Stimulated activated CD4-positive, alpha-beta T cell treated with anti-CD3 and anti-CD28 coated beads, TNF-alpha, amount 100 ng/mL, for 24 hours (primary cell): ENCODE measurements around the gene COPZ2.
"Not testable (repeated sequence)": the region's sequence is repeated elsewhere in the genome, so short reads cannot be mapped to it uniquely, and the experiment has no call there.

ENCODE experiments used
- DNase-seq, 3 experiments: peaks; one replicate each; pipeline ENCODE4 v3.0.0-alpha.2; 2020; ENCODE audit warnings: low read depth in 3 of 3

COPZ2 gene

GRCh38 chr17:48037036-48037837, at the start of gene COPZ2:
Gene COPZ2, minus strand, starts transcription at chr17:48037797. Its CDS starts 20 bp downstream, at chr17:48037777.
- peak in 1 of 3 experiments; percentile 56 for DNase-seq

GRCh38 chr17:48084932-48085331, 47.3 kb upstream of the COPZ2 start:
- no peak for DNase-seq

- no peak for DNase-seq
Observed at GRCh38 chr17:48081858-48082257, 44.3 kb upstream of the COPZ2 start.

GRCh38 chr17:48077152-48077551, 39.6 kb upstream of the COPZ2 start:
- not testable (repeated sequence) for DNase-seq

- DNase-seq, result peak; percentile 42 to 59 (median 51)
Observed at GRCh38 chr17:48074322-48075081, 36.9 kb upstream of the COPZ2 start.

GRCh38 chr17:48073566-48074094, 36.0 kb upstream of the COPZ2 start:
- not testable (repeated sequence) for DNase-seq

- not testable (repeated sequence) for DNase-seq
Observed at GRCh38 chr17:48072811-48073210, 35.2 kb upstream of the COPZ2 start.

- no peak for DNase-seq
Observed at GRCh38 chr17:48071654-48072053, 34.1 kb upstream of the COPZ2 start.

- no peak for DNase-seq
Observed at GRCh38 chr17:48070195-48070594, 32.6 kb upstream of the COPZ2 start.

GRCh38 chr17:48068491-48068961, 30.9 kb upstream of the COPZ2 start:
- DNase-seq, result no peak

GRCh38 chr17:48067808-48068207, 30.2 kb upstream of the COPZ2 start:
- not testable (repeated sequence) for DNase-seq

GRCh38 chr17:48067245-48067644, 29.6 kb upstream of the COPZ2 start:
- no peak for DNase-seq

- no peak for DNase-seq
Observed at GRCh38 chr17:48066656-48067055, 29.1 kb upstream of the COPZ2 start.

GRCh38 chr17:48066192-48066591, 28.6 kb upstream of the COPZ2 start:
- no peak for DNase-seq

- no peak for DNase-seq
Observed at GRCh38 chr17:48064638-48065037, 27.0 kb upstream of the COPZ2 start.

- DNase-seq, result no peak
Observed at GRCh38 chr17:48062273-48062672, 24.7 kb upstream of the COPZ2 start.

GRCh38 chr17:48060249-48060648, 22.7 kb upstream of the COPZ2 start:
- no peak for DNase-seq

- no peak for DNase-seq
Observed at GRCh38 chr17:48059125-48059668, 21.6 kb upstream of the COPZ2 start.

- no peak for DNase-seq
Observed at GRCh38 chr17:48058393-48059124, 21.0 kb upstream of the COPZ2 start.

GRCh38 chr17:48057626-48058025, 20.0 kb upstream of the COPZ2 start:
- no peak for DNase-seq

GRCh38 chr17:48056879-48057278, 19.3 kb upstream of the COPZ2 start:
- no peak for DNase-seq
